K562 (cell line): Measurements from ENCODE around the gene TRAF3IP1. TPM values are rescaled to one million over a fixed set of nuclear protein-coding genes. Genes with fewer than 3 reads are reported as not detected.

Source experiments
- CBFA2T3 ChIP-seq: fragments of 450-650 bp; IDR thresholded peaks from 2 replicates; pipeline ENCODE4 v1.6.1; 2017
- IRF2 ChIP-seq: sonication (generic); formaldehyde crosslinking; IDR thresholded peaks from 2 replicates; pipeline ENCODE4 v1.8.1; 2022; ENCODE audit warnings: mild to moderate bottlenecking, missing genetic modification reagents
- KDM5B ChIP-seq: fragments of 200-600 bp; sonication (generic); IDR thresholded peaks from 2 replicates; pipeline ENCODE4 v1.6.1; 2012; ENCODE audit warnings: low read depth, mild to moderate bottlenecking, moderate library complexity, low read length, control low read depth, inconsistent platforms; ENCODE audit not compliant: insufficient replicate concordance
- PHF8 ChIP-seq: fragments of 200-600 bp; sonication (generic); IDR thresholded peaks from 2 replicates; pipeline ENCODE4 v1.6.1; 2012; ENCODE audit warnings: mixed run types, mild to moderate bottlenecking, inconsistent platforms, low read length, moderate library complexity, borderline replicate concordance
- RBFOX2 ChIP-seq: fragments of 200-400 bp; formaldehyde crosslinking; IDR thresholded peaks from 2 replicates; pipeline ENCODE4 v1.6.1; 2017; ENCODE audit warnings: low read depth, mild to moderate bottlenecking, low read length, moderate library complexity
- RBM22 ChIP-seq: fragments of 200-400 bp; formaldehyde crosslinking; IDR thresholded peaks from 2 replicates; pipeline ENCODE4 v1.6.1; 2018; ENCODE audit warnings: low read length, low read depth; ENCODE audit not compliant: poor library complexity, severe bottlenecking
- RFX5 ChIP-seq: IDR thresholded peaks from 2 replicates; pipeline ENCODE4 v1.6.1; 2011; ENCODE audit warnings: low read depth, mild to moderate bottlenecking, improper control_type of control experiment, low read length
- SP1 ChIP-seq: sonication (generic); formaldehyde crosslinking; IDR thresholded peaks from 2 replicates; pipeline ENCODE4 v1.8.1; 2022; ENCODE audit warnings: mild to moderate bottlenecking, missing genetic modification reagents
- ZBTB8A ChIP-seq: fragments of 450-650 bp; IDR thresholded peaks from 2 replicates; pipeline ENCODE4 v1.6.1; 2018; ENCODE audit warnings: mild to moderate bottlenecking, moderate library complexity; ENCODE audit not compliant: partially characterized antibody
- polyA plus RNA-seq, 8 experiments: library from polyadenylated mRNA; depleted of rRNA in 4 of 8; stranded (reverse) in 5 of 8; unstranded in 3 of 8; fragments of >200 nt; fragmentation: Nextera tagmentation in 2 of 8; fragmentation: Illumina TruSeq in 1 of 8; extraction: Ambion mirVana in 2 of 8; extraction: Trizol in 1 of 8; gene quantifications; 2 replicates each; pipeline versions ENCODE4 v1.2.1 to v1.2.3, GENCODE V29; 2011 to 2014; ENCODE audit warnings: inconsistent platforms in 1 of 8, missing spikeins in 1 of 8
- total RNA-seq, 7 experiments: library from RNA; depleted of rRNA in 6 of 7; stranded (reverse); fragments of >200 nt in 6 of 7; fragmentation: Illumina TruSeq in 2 of 7; extraction: Trizol in 2 of 7; gene quantifications; 2 replicates each; pipeline versions ENCODE4 v1.2.1 to v1.2.3, GENCODE V29; 2011 to 2021; ENCODE audit warnings: low replicate concordance in 1 of 7
- TF ChIP-seq, protein P1 (sequence below): fragments of 450-650 bp; IDR thresholded peaks from 2 replicates; pipeline ENCODE4 v1.6.1; 2018; ENCODE audit warnings: mild to moderate bottlenecking, low read depth; ENCODE audit not compliant: partially characterized antibody
- TF ChIP-seq, protein P2 (sequence below): fragments of 450-650 bp; formaldehyde crosslinking; IDR thresholded peaks from 2 replicates; pipeline ENCODE4 v1.4.0; 2022; ENCODE audit warnings: missing genetic modification characterization
- TF ChIP-seq, protein P3 (sequence below), 2 experiments: IDR thresholded peaks in 1 of 2; conservative IDR thresholded peaks in 1 of 2; 2 replicates each; pipeline ENCODE4 v1.6.1; 2016; ENCODE audit warnings: low read depth in 2 of 2, mild to moderate bottlenecking in 1 of 2, missing compliant biosample characterization in 1 of 2, missing genetic modification characterization in 1 of 2, moderate library complexity in 1 of 2
- TF ChIP-seq, protein P4 (sequence below): sonication (generic); formaldehyde crosslinking; IDR thresholded peaks from 2 replicates; pipeline ENCODE4 v1.8.0; 2022; ENCODE audit warnings: mild to moderate bottlenecking, missing genetic modification reagents
- TF ChIP-seq, protein P5 (sequence below): sonication (generic); formaldehyde crosslinking; IDR thresholded peaks from 2 replicates; pipeline ENCODE4 v1.8.0; 2022; ENCODE audit warnings: mild to moderate bottlenecking, missing genetic modification reagents, borderline replicate concordance

Gene TRAF3IP1
- total and polyA plus RNA-seq, 9 of the 15 experiments (the other 6 are each of a cell fraction or from before 2014, with no cell fraction given): 1.3 to 7.4 (median 3.4) TPM

DNA sequence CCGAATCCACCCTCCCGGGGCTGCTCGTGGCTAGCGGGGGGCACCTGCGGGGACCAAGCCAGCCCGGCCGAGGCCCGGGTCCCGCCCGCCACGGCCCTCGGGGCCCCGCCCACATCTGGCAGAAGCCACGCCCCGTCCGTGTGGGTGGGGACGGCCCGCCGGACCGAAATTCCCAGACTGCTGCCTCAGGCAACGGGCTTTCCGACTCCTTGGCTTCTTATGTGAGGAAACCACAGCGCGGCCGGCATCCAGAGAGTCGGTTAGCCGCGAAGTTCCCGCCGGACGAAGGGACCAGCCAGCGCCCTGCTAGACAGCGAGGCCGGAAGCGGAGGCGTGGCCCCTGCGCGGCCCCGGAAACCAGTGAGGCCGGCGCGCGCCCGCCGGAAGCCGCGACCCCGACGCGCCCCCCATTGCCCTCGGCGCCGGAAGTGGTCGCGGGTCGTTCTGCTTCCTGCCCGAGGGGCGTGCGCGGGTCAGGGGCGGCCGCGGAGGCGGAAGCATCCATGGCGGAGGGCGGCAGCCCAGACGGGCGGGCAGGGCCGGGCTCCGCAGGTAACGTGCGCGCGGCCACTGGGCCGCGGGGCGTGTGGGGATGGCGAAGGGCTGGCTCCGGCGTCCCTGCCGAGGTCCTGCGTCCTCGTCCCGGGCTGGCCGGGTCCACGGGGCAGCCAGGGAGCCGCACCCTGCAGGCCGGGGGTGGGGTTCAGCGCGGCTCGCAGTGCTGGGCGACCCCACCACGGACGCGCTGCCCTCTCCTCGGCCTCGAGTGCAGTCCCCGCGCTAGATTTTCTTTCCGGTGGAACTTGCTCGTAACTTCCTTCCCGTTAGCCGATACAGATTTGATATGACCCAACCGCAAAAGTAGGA, 106.5 kb downstream of the TRAF3IP1 start, which contains the start of gene ASB1 (continued):
- peak; percentile 79; the same call in 1 of the 2 replicates for TF ChIP-seq PHF8
- TF ChIP-seq RBM22: no peak
- TF ChIP-seq, protein P1, sequence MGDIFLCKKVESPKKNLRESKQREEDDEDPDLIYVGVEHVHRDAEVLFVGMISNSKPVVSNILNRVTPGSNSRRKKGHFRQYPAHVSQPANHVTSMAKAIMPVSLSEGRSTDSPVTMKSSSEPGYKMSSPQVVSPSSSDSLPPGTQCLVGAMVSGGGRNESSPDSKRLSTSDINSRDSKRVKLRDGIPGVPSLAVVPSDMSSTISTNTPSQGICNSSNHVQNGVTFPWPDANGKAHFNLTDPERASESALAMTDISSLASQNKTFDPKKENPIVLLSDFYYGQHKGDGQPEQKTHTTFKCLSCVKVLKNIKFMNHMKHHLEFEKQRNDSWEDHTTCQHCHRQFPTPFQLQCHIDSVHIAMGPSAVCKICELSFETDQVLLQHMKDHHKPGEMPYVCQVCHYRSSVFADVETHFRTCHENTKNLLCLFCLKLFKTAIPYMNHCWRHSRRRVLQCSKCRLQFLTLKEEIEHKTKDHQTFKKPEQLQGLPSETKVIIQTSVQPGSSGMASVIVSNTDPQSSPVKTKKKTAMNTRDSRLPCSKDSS: no peak
- TF ChIP-seq RBFOX2: peak; percentile 88
- TF ChIP-seq, protein P2, sequence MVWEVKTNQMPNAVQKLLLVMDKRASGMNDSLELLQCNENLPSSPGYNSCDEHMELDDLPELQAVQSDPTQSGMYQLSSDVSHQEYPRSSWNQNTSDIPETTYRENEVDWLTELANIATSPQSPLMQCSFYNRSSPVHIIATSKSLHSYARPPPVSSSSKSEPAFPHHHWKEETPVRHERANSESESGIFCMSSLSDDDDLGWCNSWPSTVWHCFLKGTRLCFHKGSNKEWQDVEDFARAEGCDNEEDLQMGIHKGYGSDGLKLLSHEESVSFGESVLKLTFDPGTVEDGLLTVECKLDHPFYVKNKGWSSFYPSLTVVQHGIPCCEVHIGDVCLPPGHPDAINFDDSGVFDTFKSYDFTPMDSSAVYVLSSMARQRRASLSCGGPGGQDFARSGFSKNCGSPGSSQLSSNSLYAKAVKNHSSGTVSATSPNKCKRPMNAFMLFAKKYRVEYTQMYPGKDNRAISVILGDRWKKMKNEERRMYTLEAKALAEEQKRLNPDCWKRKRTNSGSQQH: no peak
- TF ChIP-seq, protein P3, sequence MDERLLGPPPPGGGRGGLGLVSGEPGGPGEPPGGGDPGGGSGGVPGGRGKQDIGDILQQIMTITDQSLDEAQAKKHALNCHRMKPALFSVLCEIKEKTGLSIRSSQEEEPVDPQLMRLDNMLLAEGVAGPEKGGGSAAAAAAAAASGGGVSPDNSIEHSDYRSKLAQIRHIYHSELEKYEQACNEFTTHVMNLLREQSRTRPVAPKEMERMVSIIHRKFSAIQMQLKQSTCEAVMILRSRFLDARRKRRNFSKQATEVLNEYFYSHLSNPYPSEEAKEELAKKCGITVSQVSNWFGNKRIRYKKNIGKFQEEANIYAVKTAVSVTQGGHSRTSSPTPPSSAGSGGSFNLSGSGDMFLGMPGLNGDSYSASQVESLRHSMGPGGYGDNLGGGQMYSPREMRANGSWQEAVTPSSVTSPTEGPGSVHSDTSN (CRISPR knock-in tag; IDR thresholded peaks at IDR 0.05; ENCODE audit: low read depth): no peak
- TF ChIP-seq, protein P3 (tag; conservative IDR thresholded peaks at IDR 0.05; ENCODE audit: low read depth): no peak
- TF ChIP-seq RFX5: no peak
- TF ChIP-seq KDM5B: peak; percentile 27
- TF ChIP-seq ZBTB8A: no peak
- TF ChIP-seq CBFA2T3: no peak
- TF ChIP-seq IRF2 (CRISPR knock-in tag): no peak
- peak; percentile 12; the same call in 1 of the 2 replicates for TF ChIP-seq SP1 (CRISPR knock-in tag)
- TF ChIP-seq, protein P4, sequence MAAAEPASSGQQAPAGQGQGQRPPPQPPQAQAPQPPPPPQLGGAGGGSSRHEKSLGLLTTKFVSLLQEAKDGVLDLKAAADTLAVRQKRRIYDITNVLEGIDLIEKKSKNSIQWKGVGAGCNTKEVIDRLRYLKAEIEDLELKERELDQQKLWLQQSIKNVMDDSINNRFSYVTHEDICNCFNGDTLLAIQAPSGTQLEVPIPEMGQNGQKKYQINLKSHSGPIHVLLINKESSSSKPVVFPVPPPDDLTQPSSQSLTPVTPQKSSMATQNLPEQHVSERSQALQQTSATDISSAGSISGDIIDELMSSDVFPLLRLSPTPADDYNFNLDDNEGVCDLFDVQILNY (CRISPR knock-in tag): no peak
- TF ChIP-seq, protein P5, sequence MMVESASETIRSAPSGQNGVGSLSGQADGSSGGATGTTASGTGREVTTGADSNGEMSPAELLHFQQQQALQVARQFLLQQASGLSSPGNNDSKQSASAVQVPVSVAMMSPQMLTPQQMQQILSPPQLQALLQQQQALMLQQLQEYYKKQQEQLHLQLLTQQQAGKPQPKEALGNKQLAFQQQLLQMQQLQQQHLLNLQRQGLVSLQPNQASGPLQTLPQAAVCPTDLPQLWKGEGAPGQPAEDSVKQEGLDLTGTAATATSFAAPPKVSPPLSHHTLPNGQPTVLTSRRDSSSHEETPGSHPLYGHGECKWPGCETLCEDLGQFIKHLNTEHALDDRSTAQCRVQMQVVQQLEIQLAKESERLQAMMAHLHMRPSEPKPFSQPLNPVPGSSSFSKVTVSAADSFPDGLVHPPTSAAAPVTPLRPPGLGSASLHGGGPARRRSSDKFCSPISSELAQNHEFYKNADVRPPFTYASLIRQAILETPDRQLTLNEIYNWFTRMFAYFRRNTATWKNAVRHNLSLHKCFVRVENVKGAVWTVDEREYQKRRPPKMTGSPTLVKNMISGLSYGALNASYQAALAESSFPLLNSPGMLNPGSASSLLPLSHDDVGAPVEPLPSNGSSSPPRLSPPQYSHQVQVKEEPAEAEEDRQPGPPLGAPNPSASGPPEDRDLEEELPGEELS (CRISPR knock-in tag): no peak
